SK-N-SH treated with all-trans-retinoic acid at 6 μM for 48 hours (cell line): ENCODE data around the gene STRA8.

Experiments used
- ATAC-seq: fragments of 200-7000 bp; cut with Tn5 transposase; 3 replicates; pipeline ENCODE4 v1.9.1; 2020; ENCODE audit warnings: mild to moderate bottlenecking, moderate library complexity
- ARNTL ChIP-seq: fragments of 450-650 bp; formaldehyde crosslinking; IDR thresholded peaks from 2 replicates; pipeline ENCODE4 v1.5.0; 2020; ENCODE audit warnings: low read depth, mild to moderate bottlenecking, moderate library complexity, borderline replicate concordance
- BACH2 ChIP-seq: fragments of 250-450 bp; sonication (Bioruptor Pico); IDR thresholded peaks from 2 replicates; pipeline ENCODE4 v1.9.0; 2021; ENCODE audit warnings: mild to moderate bottlenecking, borderline replicate concordance
- CSDC2 ChIP-seq: fragments of 250-450 bp; sonication (Bioruptor Pico); IDR thresholded peaks from 2 replicates; pipeline ENCODE4 v1.5.0; 2020; ENCODE audit warnings: mild to moderate bottlenecking, moderate library complexity
- ESRRG ChIP-seq: fragments of 250-450 bp; sonication (Bioruptor Pico); IDR thresholded peaks from 2 replicates; pipeline ENCODE4 v1.6.1; 2021; ENCODE audit warnings: mild to moderate bottlenecking
- GLIS3 ChIP-seq: fragments of 250-450 bp; sonication (Bioruptor Pico); IDR thresholded peaks from 2 replicates; pipeline ENCODE4 v1.5.0; 2020; ENCODE audit warnings: mild to moderate bottlenecking, moderate library complexity
- ISL1 ChIP-seq: fragments of 250-450 bp; sonication (Bioruptor Pico); IDR thresholded peaks from 2 replicates; pipeline ENCODE4 v2.1.2; 2022; ENCODE audit warnings: mild to moderate bottlenecking, moderate library complexity
- OSR1 ChIP-seq: fragments of 250-450 bp; sonication (Bioruptor Pico); IDR thresholded peaks from 2 replicates; pipeline ENCODE4 v1.8.0; 2022; ENCODE audit warnings: moderate library complexity, mild to moderate bottlenecking, inconsistent platforms
- PATZ1 ChIP-seq: fragments of 250-450 bp; sonication (Bioruptor Pico); IDR thresholded peaks from 2 replicates; pipeline ENCODE4 v1.8.0; 2020; ENCODE audit warnings: mild to moderate bottlenecking, moderate library complexity, borderline replicate concordance
- POU6F1 ChIP-seq: fragments of 250-450 bp; sonication (Bioruptor Pico); IDR thresholded peaks from 2 replicates; pipeline ENCODE4 v1.8.0; 2021; ENCODE audit warnings: low read depth, mild to moderate bottlenecking, moderate library complexity, borderline replicate concordance
- PPARA ChIP-seq: fragments of 250-450 bp; sonication (Bioruptor Pico); IDR thresholded peaks from 2 replicates; pipeline ENCODE4 v1.5.0; 2020; ENCODE audit warnings: mild to moderate bottlenecking, borderline replicate concordance
- SNAI2 ChIP-seq: fragments of 250-450 bp; sonication (Bioruptor Pico); IDR thresholded peaks from 2 replicates; pipeline ENCODE4 v1.5.0; 2020; ENCODE audit warnings: mild to moderate bottlenecking, moderate library complexity
- TCF4 ChIP-seq: fragments of 250-450 bp; sonication (Bioruptor Pico); IDR thresholded peaks from 2 replicates; pipeline ENCODE4 v1.8.0; 2021; ENCODE audit warnings: mild to moderate bottlenecking, moderate library complexity, borderline replicate concordance
- TOX ChIP-seq: fragments of 250-450 bp; sonication (Bioruptor Pico); IDR thresholded peaks from 2 replicates; pipeline ENCODE4 v1.8.0; 2021; ENCODE audit warnings: mild to moderate bottlenecking, moderate library complexity, borderline replicate concordance
- TSHZ2 ChIP-seq: fragments of 250-450 bp; sonication (Bioruptor Pico); IDR thresholded peaks from 2 replicates; pipeline ENCODE4 v1.5.0; 2020; ENCODE audit warnings: mild to moderate bottlenecking, moderate library complexity
- ZFP3 ChIP-seq: fragments of 250-450 bp; sonication (Bioruptor Pico); IDR thresholded peaks from 2 replicates; pipeline ENCODE4 v1.5.0; 2020; ENCODE audit warnings: mild to moderate bottlenecking, moderate library complexity
- ZFP30 ChIP-seq: fragments of 450-650 bp; formaldehyde crosslinking; IDR thresholded peaks from 2 replicates; pipeline ENCODE4 v1.5.0; 2022; ENCODE audit warnings: mild to moderate bottlenecking, moderate library complexity
- ZNF565 ChIP-seq: fragments of 450-650 bp; formaldehyde crosslinking; conservative IDR thresholded peaks from 2 replicates; pipeline ENCODE4 v1.5.0; 2020; ENCODE audit warnings: low read depth, mild to moderate bottlenecking, moderate library complexity
- ZNF70 ChIP-seq: fragments of 450-650 bp; formaldehyde crosslinking; IDR thresholded peaks from 2 replicates; pipeline ENCODE4 v1.5.0; 2020; ENCODE audit warnings: mild to moderate bottlenecking, moderate library complexity
- ZNF8 ChIP-seq: fragments of 450-650 bp; formaldehyde crosslinking; IDR thresholded peaks from 2 replicates; pipeline ENCODE4 v1.5.0; 2020; ENCODE audit warnings: mild to moderate bottlenecking, moderate library complexity
- TF ChIP-seq, protein P1 (sequence below): fragments of 250-450 bp; sonication (Bioruptor Pico); IDR thresholded peaks from 2 replicates; pipeline ENCODE4 v1.5.1; 2020; ENCODE audit warnings: low read depth, mild to moderate bottlenecking, moderate library complexity

Gene STRA8

DNA sequence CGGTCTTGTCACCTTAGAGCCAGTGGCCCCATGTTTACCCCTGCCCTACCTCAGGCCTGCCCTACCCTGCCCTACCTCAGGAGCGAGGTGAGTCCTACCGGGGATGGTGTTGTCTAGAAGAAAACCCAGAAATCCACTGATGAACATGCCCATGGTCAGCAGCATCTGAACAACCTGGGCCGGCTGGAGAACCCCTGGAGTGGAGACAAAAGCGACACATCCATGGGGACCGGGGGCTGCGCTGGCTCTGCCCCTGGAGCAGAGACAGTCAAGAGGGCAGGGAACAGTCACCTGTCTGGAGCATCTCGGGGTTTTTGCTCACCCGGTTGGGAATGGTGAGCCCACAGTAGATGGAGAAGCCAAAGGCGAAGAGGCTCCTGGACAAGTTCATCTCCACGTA, 36.3 kb downstream of the STRA8 start (continued):
- TF ChIP-seq ESRRG (no peak), CSDC2 (CRISPR knock-in tag) (no peak)

DNA sequence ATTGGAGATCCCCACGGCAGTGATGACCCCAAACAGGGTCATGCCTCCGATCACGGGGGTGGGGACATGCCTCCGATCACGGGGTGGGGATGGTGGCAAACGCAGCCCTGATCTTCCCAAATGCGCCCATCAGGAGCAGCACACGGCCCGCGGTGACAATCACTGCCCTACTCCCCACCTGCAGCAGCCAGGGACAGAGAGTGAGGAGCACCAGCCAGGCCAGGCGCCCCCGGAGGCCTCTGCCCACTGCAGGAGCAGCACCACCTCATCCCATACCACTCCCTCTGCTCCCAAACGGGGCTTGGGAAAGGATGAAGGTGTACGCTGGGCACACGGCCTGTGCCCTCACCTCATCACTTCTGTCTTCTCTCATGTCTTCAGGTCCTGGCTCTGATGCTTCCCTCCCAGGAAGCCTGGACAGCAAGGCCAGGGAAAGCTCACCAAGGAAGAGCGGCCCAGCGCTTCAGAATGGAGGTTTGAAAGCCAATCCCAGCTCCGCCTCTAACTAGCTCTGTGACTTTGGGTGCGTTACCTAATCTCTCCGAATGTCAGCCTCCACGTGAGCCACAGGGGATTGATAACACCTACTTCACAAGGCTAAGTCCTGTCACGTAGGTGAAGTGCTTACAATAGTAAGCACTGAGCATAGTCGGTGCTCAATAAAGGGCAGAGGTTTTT, 37.1 kb downstream of the STRA8 start:
- ATAC-seq, result no peak
- TF ChIP-seq ISL1 (CRISPR knock-in tag) (no peak), OSR1 (CRISPR knock-in tag) (no peak), ESRRG (no peak), POU6F1 (CRISPR knock-in tag) (no peak), GLIS3 (CRISPR knock-in tag) (no peak), PPARA (CRISPR knock-in tag) (no peak), TSHZ2 (no peak), SNAI2 (no peak)
- TF ChIP-seq, all 23 proteins: peak for 0

DNA sequence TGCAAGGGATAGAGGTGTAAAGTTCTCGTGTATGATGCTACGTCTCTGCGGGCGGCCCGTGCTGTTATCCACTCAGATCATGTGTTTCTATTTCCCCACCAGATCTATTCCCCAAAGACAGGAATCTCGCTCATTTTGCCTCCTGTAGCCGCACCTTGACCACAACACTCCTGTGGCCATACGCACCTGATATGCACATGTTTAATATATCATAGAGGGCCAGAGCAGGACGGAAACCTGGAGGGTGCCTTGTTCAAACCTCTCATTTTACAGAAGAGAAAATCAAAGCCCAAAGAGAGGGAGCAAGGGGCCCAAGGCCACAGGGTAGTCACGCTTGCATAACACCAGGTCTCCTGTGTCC, 37.6 kb downstream of the STRA8 start:
- ATAC-seq, result no peak
- TF ChIP-seq TSHZ2 (no peak), PATZ1 (no peak), TCF4 (CRISPR knock-in tag) (no peak), ZFP3 (CRISPR knock-in tag) (no peak), ISL1 (CRISPR knock-in tag) (no peak), ZFP30 (CRISPR knock-in tag) (no peak), OSR1 (CRISPR knock-in tag) (no peak), PPARA (CRISPR knock-in tag) (no peak), GLIS3 (CRISPR knock-in tag) (no peak), ARNTL (CRISPR knock-in tag) (no peak), TOX (CRISPR knock-in tag) (no peak), ZNF8 (CRISPR knock-in tag) (no peak), ZNF565 (CRISPR knock-in tag) (no peak), SNAI2 (no peak), BACH2 (CRISPR knock-in tag) (no peak), ZNF70 (CRISPR knock-in tag) (no peak), CSDC2 (CRISPR knock-in tag) (no peak)
- TF ChIP-seq, protein P1, sequence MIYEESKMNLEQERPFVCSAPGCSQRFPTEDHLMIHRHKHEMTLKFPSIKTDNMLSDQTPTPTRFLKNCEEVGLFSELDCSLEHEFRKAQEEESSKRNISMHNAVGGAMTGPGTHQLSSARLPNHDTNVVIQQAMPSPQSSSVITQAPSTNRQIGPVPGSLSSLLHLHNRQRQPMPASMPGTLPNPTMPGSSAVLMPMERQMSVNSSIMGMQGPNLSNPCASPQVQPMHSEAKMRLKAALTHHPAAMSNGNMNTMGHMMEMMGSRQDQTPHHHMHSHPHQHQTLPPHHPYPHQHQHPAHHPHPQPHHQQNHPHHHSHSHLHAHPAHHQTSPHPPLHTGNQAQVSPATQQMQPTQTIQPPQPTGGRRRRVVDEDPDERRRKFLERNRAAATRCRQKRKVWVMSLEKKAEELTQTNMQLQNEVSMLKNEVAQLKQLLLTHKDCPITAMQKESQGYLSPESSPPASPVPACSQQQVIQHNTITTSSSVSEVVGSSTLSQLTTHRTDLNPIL (CRISPR knock-in tag), result no peak
